Nephron (organoid): ENCODE results near the gene NRXN2.

Experiments used
- H3K27ac Mint-ChIP-seq, 3 experiments: 2 replicates each; pipeline ENCODE4 v1.8.0; 2020; ENCODE audit warnings: mixed read lengths in 3 of 3, mild to moderate bottlenecking in 2 of 3, moderate library complexity in 1 of 3
- H3K27me3 Mint-ChIP-seq: 2 replicates; pipeline ENCODE4 v1.8.0; 2021; ENCODE audit warnings: low read depth, mild to moderate bottlenecking, moderate library complexity, mixed read lengths
- H3K36me3 Mint-ChIP-seq: 2 replicates; pipeline ENCODE4 v1.8.0; 2020; ENCODE audit warnings: low read depth, mixed read lengths
- H3K4me1 Mint-ChIP-seq: 2 replicates; pipeline ENCODE4 v1.8.0; 2020; ENCODE audit warnings: mixed read lengths
- H3K4me3 Mint-ChIP-seq, 3 experiments: 2 replicates each; pipeline ENCODE4 v1.8.0; 2020; ENCODE audit warnings: mild to moderate bottlenecking in 3 of 3, mixed read lengths in 3 of 3, moderate library complexity in 2 of 3
- H3K9me3 Mint-ChIP-seq: 2 replicates; pipeline ENCODE4 v1.8.0; 2020; ENCODE audit warnings: mixed read lengths
- TF ChIP-seq, protein P1 (sequence below), 3 experiments: fragments of 200-600 bp; sonication (generic); IDR thresholded peaks; one replicate each; pipeline ENCODE4 v1.5.0; 2021; ENCODE audit warnings: antibody characterized with exemption in 3 of 3; ENCODE audit not compliant: unreplicated experiment in 3 of 3

The NRXN2 gene

DNA sequence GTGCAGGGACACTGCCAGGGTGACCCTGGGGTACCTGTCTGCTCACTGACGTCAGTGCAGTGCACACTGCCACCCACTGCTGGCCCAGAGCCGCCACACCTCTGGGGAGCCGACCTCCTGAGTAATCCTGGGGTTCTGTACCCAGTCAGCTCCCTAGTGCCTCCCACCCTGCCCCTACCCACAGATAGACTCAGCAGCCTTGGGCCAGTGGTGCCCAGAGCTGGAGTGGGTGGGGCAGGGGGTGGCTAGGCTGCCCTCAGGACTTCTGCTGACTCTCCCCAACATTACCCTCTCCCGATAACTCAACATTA lies 5.8 kb downstream of the NRXN2 start:
- TF ChIP-seq, protein P1, sequence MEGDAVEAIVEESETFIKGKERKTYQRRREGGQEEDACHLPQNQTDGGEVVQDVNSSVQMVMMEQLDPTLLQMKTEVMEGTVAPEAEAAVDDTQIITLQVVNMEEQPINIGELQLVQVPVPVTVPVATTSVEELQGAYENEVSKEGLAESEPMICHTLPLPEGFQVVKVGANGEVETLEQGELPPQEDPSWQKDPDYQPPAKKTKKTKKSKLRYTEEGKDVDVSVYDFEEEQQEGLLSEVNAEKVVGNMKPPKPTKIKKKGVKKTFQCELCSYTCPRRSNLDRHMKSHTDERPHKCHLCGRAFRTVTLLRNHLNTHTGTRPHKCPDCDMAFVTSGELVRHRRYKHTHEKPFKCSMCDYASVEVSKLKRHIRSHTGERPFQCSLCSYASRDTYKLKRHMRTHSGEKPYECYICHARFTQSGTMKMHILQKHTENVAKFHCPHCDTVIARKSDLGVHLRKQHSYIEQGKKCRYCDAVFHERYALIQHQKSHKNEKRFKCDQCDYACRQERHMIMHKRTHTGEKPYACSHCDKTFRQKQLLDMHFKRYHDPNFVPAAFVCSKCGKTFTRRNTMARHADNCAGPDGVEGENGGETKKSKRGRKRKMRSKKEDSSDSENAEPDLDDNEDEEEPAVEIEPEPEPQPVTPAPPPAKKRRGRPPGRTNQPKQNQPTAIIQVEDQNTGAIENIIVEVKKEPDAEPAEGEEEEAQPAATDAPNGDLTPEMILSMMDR (IDR thresholded peaks at IDR 0.05; ENCODE audit: unreplicated experiment in 3 of 3), result no peak
- no peak overlapping the region for H3K4me3 Mint-ChIP-seq

DNA sequence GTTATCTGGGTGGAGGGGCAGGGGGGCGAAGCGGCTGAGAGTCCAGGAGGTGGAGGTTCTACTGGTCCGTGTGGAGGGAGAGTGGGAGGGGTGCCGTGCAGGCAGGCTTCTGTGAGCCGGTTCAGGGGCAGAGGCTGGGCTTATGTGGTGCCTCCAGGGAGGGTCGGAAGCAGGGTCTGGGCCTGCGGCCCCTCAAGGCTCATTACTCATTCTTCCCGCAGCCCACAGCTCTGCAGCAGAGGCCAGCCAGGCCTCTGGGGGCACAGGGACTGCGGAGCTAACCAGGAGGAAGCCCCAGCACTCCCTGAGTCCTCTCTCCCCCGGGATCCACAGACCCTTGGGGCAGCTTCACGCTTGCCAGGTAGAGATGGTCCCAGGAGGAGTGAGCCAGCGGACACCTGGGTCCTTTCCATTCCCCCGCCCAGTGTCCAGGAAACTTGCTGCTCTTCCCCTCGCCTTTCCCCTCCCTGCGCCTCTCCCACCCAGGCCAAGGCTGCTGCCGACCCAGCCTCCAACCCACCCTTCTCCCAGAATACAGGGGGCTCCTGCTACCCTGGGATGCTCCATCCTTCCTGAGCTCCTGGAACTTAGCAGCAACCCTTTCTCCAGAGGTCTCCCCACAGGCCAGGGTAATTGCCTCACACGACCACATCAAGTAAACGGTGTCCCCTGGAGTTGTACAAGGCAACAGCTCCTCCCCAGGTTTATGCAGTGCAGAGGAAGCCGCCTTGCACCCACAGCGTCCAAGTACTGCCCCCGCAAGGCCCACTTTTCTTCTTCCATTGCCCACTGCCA lies 6.3 kb downstream of the NRXN2 start:
- Mint-ChIP-seq H3K27me3 (peaks cover 89% of the 10 kb centered on the region), H3K36me3 (no peaks in the 10 kb centered on the region), H3K9me3 (no peaks in the 10 kb centered on the region), H3K27ac (no peak overlapping the region), H3K4me3 (peak overlapping the region in 2 of 3 experiments; percentile 10 to 56), H3K4me1 (peaks cover 13% of the 10 kb centered on the region)
- TF ChIP-seq, protein P1 (IDR thresholded peaks at IDR 0.05; ENCODE audit: unreplicated experiment in 3 of 3), result no peak

More for the DNA sequence above, 5.8 kb downstream of the NRXN2 start:
- H3K4me1 Mint-ChIP-seq, result peaks cover 7% of the 10 kb centered on the region
- peaks cover 89% of the 10 kb centered on the region for H3K27me3 Mint-ChIP-seq
- H3K9me3 Mint-ChIP-seq, result no peaks in the 10 kb centered on the region
- H3K27ac Mint-ChIP-seq, result no peak overlapping the region
- H3K36me3 Mint-ChIP-seq, result no peaks in the 10 kb centered on the region

DNA sequence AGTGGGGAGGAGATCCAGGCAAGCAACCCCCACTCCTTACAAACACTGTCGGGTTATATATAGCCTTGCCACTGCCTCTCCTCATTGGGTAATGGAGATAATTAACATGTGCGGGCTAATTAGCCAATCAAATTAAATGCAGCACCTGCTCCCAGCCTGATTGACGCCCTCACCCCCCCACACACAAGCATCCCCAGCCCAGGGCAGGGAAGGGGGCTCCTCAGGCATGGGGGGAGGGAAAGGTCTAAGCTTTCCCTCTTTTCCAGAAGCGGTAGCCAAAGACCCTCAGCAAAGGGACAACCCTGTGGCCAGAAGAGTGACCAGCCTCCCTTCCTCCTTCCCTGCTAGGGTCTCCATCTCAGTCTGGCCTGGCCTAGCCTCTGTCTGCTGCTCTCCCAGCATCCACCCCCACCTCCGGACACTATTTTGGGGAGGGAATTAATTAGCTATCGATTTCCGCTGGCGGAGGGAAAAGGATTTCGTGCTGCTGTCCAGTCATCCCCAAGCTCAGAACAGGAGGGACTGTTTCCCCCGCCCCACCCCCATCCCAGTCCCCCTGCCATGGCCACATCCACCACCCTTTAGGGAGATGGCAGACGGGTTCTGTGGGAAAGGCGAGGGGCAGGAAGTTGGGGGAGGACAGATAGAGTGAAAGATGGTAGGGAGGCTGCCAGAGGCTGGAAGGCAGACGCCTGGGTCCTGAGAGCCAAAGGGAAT lies 7.1 kb downstream of the NRXN2 start:
- Mint-ChIP-seq H3K9me3 (no peaks in the 10 kb centered on the region), H3K27me3 (peaks cover 89% of the 10 kb centered on the region), H3K27ac (no peak overlapping the region), H3K4me3 (peak overlapping the region in 2 of 3 experiments; percentile 10 to 56), H3K4me1 (peaks cover 17% of the 10 kb centered on the region), H3K36me3 (no peaks in the 10 kb centered on the region)
- TF ChIP-seq, protein P1 (IDR thresholded peaks at IDR 0.05; ENCODE audit: unreplicated experiment in 3 of 3), result no peak

DNA sequence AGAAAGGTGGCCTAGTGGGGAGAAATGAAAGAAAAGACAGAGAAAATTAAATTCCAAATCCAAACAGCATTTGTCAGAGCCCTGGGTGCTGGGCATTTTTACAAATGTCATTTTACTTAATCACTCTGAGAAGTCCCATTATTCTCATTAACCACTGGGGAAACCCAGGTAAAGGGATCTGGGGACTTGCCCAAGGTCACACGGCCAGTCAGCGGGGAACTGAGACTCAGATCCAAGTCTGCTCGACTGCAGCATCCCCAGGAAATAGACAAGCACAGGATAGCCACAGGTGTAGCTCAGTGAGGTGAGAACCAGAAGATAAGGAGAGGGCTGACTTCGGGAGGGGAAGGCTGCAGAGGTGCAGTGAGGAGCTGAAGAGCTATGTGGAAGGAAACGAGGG lies 7.9 kb downstream of the NRXN2 start:
- H3K4me1 Mint-ChIP-seq, result peaks cover 20% of the 10 kb centered on the region
- no peaks in the 10 kb centered on the region for H3K9me3 Mint-ChIP-seq
- H3K27me3 Mint-ChIP-seq, result peaks cover 89% of the 10 kb centered on the region
- peak overlapping the region; percentile 10 to 22 (median 19) for H3K4me3 Mint-ChIP-seq
- TF ChIP-seq, protein P1 (IDR thresholded peaks at IDR 0.05; ENCODE audit: unreplicated experiment in 3 of 3), result no peak
- H3K36me3 Mint-ChIP-seq, result no peaks in the 10 kb centered on the region
- no peak overlapping the region for H3K27ac Mint-ChIP-seq

DNA sequence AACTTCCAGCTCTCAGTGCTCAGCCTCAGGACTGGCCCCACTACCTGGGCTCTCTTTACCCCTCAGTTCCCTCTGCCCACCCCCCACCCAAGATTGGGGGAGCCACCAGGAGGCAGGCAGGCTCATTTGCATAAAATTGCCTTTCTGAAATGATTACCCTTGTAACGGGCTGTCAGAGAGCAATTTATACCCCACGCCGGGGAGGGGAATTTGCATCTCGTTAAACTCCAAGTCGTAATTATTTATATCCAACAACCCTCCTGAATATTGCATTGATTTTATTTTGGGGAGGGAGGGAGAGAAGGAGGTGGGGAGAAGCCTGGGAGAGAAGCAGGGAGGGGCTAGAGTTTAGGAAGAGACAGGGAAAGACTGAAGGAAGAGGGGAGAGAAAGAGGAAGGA lies 8.3 kb downstream of the NRXN2 start:
- H3K27ac Mint-ChIP-seq, result no peak overlapping the region
- TF ChIP-seq, protein P1 (IDR thresholded peaks at IDR 0.05; ENCODE audit: unreplicated experiment in 3 of 3), result no peak
- H3K36me3 Mint-ChIP-seq, result no peaks in the 10 kb centered on the region
- peaks cover 89% of the 10 kb centered on the region for H3K27me3 Mint-ChIP-seq
- peak overlapping the region in 2 of 3 experiments; percentile 30 to 70 for H3K4me3 Mint-ChIP-seq
- no peaks in the 10 kb centered on the region for H3K9me3 Mint-ChIP-seq
- peaks cover 20% of the 10 kb centered on the region for H3K4me1 Mint-ChIP-seq
